Keratinocyte (primary cell): Measurements from ENCODE around the gene TMPRSS3.

Source experiments
- CTCF ChIP-seq, 3 experiments: IDR thresholded peaks in 1 of 3; conservative IDR thresholded peaks in 1 of 3; optimal IDR thresholded peaks in 1 of 3; 2 replicates in 2 of 3; 3 replicates in 1 of 3; pipeline versions ENCODE3 to v1.5.1; 2011; ENCODE audit warnings: low read length in 3 of 3, mild to moderate bottlenecking in 3 of 3, moderate library complexity in 2 of 3, control low read depth in 1 of 3, inconsistent platforms in 1 of 3; ENCODE audit not compliant: insufficient read depth in 2 of 3; ENCODE audit errors: extremely low read depth in 1 of 3
- EZH2 ChIP-seq: IDR thresholded peaks from one replicate; pipeline ENCODE4 v1.6.1; 2012; ENCODE audit warnings: inconsistent platforms, mild to moderate bottlenecking, low read length, moderate library complexity

GRCh38 chr21:42324896-42325295 lies 71.0 kb downstream of the TMPRSS3 start:
- no peak for TF ChIP-seq CTCF (optimal IDR thresholded peaks at IDR 0.05 in 1 of 3, IDR thresholded peaks at IDR 0.05 in 1 of 3, conservative IDR thresholded peaks at IDR 0.05 in 1 of 3; ENCODE audit: extremely low read depth in 1 of 3, insufficient read depth in 2 of 3, low read length in 3 of 3)
- TF ChIP-seq EZH2 = no peak
